ENCODE results near the gene CDC42EP1. TPM values are rescaled to one million over a fixed set of nuclear protein-coding genes. Genes with fewer than 3 reads are reported as not detected.

CDC42EP1 gene
- polyA plus RNA-seq, 4 donors = 19.7 to 81.5 (median 35.3) TPM

GRCh38 chr22:37566329-37566837, 6.1 kb downstream of the CDC42EP1 start:
- Histone ChIP-seq H3K27me3 (ENCODE audit: control insufficient read depth in 3 of 3, insufficient read depth in 3 of 3, low read length in 3 of 3) (no peaks in the 10 kb centered on the region), H3K27ac (ENCODE audit: low read depth in 1 of 3, low read length in 2 of 3) (peak overlapping the region in 1 of 3 donors; percentile 76), H3K4me3 (ENCODE audit: low read depth in 1 of 3, low read length in 3 of 3) (no peak overlapping the region), H3K36me3 (ENCODE audit: control insufficient read depth in 3 of 3, insufficient read depth in 2 of 3, low read depth in 1 of 3, low read length in 3 of 3) (peaks cover 0 to 91% (median 0%) of the 10 kb centered on the region in 3 donors), H3K9me3 (ENCODE audit: control insufficient read depth in 2 of 2, insufficient read depth in 1 of 2, low read depth in 1 of 2, low read length in 1 of 2) (no peaks in the 10 kb centered on the region), H3K4me1 (ENCODE audit: control insufficient read depth in 3 of 3, insufficient read depth in 2 of 3, low read depth in 1 of 3, low read length in 2 of 3) (peaks cover 7 to 81% (median 8%) of the 10 kb centered on the region in 3 donors)
- 59 to 79% (median 63%) methylated on average over 18 to 28 of the region's 28 CpGs for WGBS, 3 donors
- DNase-seq (no peak), FAIRE-seq (no peak)

- 27 to 31% (median 28%) methylated on average over 16 of the region's 16 CpGs for WGBS, 3 donors
- Histone ChIP-seq H3K36me3 (ENCODE audit: control insufficient read depth in 3 of 3, insufficient read depth in 2 of 3, low read depth in 1 of 3, low read length in 3 of 3) (peaks cover 0 to 95% (median 0%) of the 10 kb centered on the region in 3 donors), H3K27ac (ENCODE audit: low read depth in 1 of 3, low read length in 2 of 3) (peak overlapping the region; percentile 41 to 84 (median 76)), H3K4me1 (ENCODE audit: control insufficient read depth in 3 of 3, insufficient read depth in 2 of 3, low read depth in 1 of 3, low read length in 2 of 3) (peaks cover 4 to 85% (median 8%) of the 10 kb centered on the region in 3 donors), H3K9me3 (ENCODE audit: control insufficient read depth in 2 of 2, insufficient read depth in 1 of 2, low read depth in 1 of 2, low read length in 1 of 2) (no peaks in the 10 kb centered on the region), H3K27me3 (ENCODE audit: control insufficient read depth in 3 of 3, insufficient read depth in 3 of 3, low read length in 3 of 3) (no peaks in the 10 kb centered on the region), H3K4me3 (ENCODE audit: low read depth in 1 of 3, low read length in 3 of 3) (no peak overlapping the region)
- FAIRE-seq (no peak), DNase-seq (peak; percentile 90 to 93)
Observed at GRCh38 chr22:37566903-37567798, 6.9 kb downstream of the CDC42EP1 start.

GRCh38 chr22:37568012-37568411, 7.7 kb downstream of the CDC42EP1 start:
- no peak overlapping the region for H3K4me3 ChIP-seq (ENCODE audit: low read depth in 1 of 3, low read length in 3 of 3)
- DNase-seq = no peak
- peak overlapping the region; percentile 41 to 84 (median 76) for H3K27ac ChIP-seq (ENCODE audit: low read depth in 1 of 3, low read length in 2 of 3)
- peaks cover 1 to 78% (median 8%) of the 10 kb centered on the region in 3 donors for H3K4me1 ChIP-seq (ENCODE audit: control insufficient read depth in 3 of 3, insufficient read depth in 2 of 3, low read depth in 1 of 3, low read length in 2 of 3)
- 68 to 81% (median 80%) methylated on average over 14 to 15 of the region's 15 CpGs for WGBS, 3 donors
- no peaks in the 10 kb centered on the region for H3K9me3 ChIP-seq (ENCODE audit: control insufficient read depth in 2 of 2, insufficient read depth in 1 of 2, low read depth in 1 of 2, low read length in 1 of 2)
- H3K27me3 ChIP-seq (ENCODE audit: control insufficient read depth in 3 of 3, insufficient read depth in 3 of 3, low read length in 3 of 3) = no peaks in the 10 kb centered on the region
- FAIRE-seq = no peak
- H3K36me3 ChIP-seq (ENCODE audit: control insufficient read depth in 3 of 3, insufficient read depth in 2 of 3, low read depth in 1 of 3, low read length in 3 of 3) = peaks cover 0 to 92% (median 0%) of the 10 kb centered on the region in 3 donors

- H3K36me3 ChIP-seq (ENCODE audit: control insufficient read depth in 3 of 3, insufficient read depth in 2 of 3, low read depth in 1 of 3, low read length in 3 of 3) = peaks cover 0 to 92% (median 0%) of the 10 kb centered on the region in 3 donors
- peak overlapping the region; percentile 79 to 95 (median 84) for H3K27ac ChIP-seq (ENCODE audit: low read depth in 1 of 3, low read length in 2 of 3)
- no peaks in the 10 kb centered on the region for H3K9me3 ChIP-seq (ENCODE audit: control insufficient read depth in 2 of 2, insufficient read depth in 1 of 2, low read depth in 1 of 2, low read length in 1 of 2)
- H3K4me3 ChIP-seq (ENCODE audit: low read depth in 1 of 3, low read length in 3 of 3) = no peak overlapping the region
- H3K27me3 ChIP-seq (ENCODE audit: control insufficient read depth in 3 of 3, insufficient read depth in 3 of 3, low read length in 3 of 3) = no peaks in the 10 kb centered on the region
- DNase-seq (no peak), FAIRE-seq (no peak)
- H3K4me1 ChIP-seq (ENCODE audit: control insufficient read depth in 3 of 3, insufficient read depth in 2 of 3, low read depth in 1 of 3, low read length in 2 of 3) = peaks cover 1 to 73% (median 8%) of the 10 kb centered on the region in 3 donors
- 62 to 71% (median 64%) methylated on average over 14 of the region's 14 CpGs for WGBS, 3 donors
Observed at GRCh38 chr22:37568448-37569008, 8.2 kb downstream of the CDC42EP1 start.

GRCh38 chr22:37569009-37569920, 9.0 kb downstream of the CDC42EP1 start:
- FAIRE-seq (no peak), DNase-seq (peak; percentile 96)
- 17 to 55% (median 31%) methylated on average over 21 of the region's 21 CpGs for WGBS, 3 donors
- no peaks in the 10 kb centered on the region for H3K27me3 ChIP-seq (ENCODE audit: control insufficient read depth in 3 of 3, insufficient read depth in 3 of 3, low read length in 3 of 3)
- peaks cover 0 to 90% (median 0%) of the 10 kb centered on the region in 3 donors for H3K36me3 ChIP-seq (ENCODE audit: control insufficient read depth in 3 of 3, insufficient read depth in 2 of 3, low read depth in 1 of 3, low read length in 3 of 3)
- no peaks in the 10 kb centered on the region for H3K9me3 ChIP-seq (ENCODE audit: control insufficient read depth in 2 of 2, insufficient read depth in 1 of 2, low read depth in 1 of 2, low read length in 1 of 2)
- peak overlapping the region; percentile 83 to 95 (median 84) for H3K27ac ChIP-seq (ENCODE audit: low read depth in 1 of 3, low read length in 2 of 3)
- H3K4me3 ChIP-seq (ENCODE audit: low read depth in 1 of 3, low read length in 3 of 3) = no peak overlapping the region
- peaks cover 1 to 66% (median 1%) of the 10 kb centered on the region in 3 donors for H3K4me1 ChIP-seq (ENCODE audit: control insufficient read depth in 3 of 3, insufficient read depth in 2 of 3, low read depth in 1 of 3, low read length in 2 of 3)

GRCh38 chr22:37569921-37570660, 9.8 kb downstream of the CDC42EP1 start:
- Histone ChIP-seq H3K4me3 (ENCODE audit: low read depth in 1 of 3, low read length in 3 of 3) (no peak overlapping the region), H3K27ac (ENCODE audit: low read depth in 1 of 3, low read length in 2 of 3) (peak overlapping the region; percentile 83 to 95 (median 84)), H3K36me3 (ENCODE audit: control insufficient read depth in 3 of 3, insufficient read depth in 2 of 3, low read depth in 1 of 3, low read length in 3 of 3) (peaks cover 0 to 89% (median 0%) of the 10 kb centered on the region in 3 donors), H3K9me3 (ENCODE audit: control insufficient read depth in 2 of 2, insufficient read depth in 1 of 2, low read depth in 1 of 2, low read length in 1 of 2) (no peaks in the 10 kb centered on the region), H3K4me1 (ENCODE audit: control insufficient read depth in 3 of 3, insufficient read depth in 2 of 3, low read depth in 1 of 3, low read length in 2 of 3) (peaks cover 0 to 70% (median 1%) of the 10 kb centered on the region in 3 donors), H3K27me3 (ENCODE audit: control insufficient read depth in 3 of 3, insufficient read depth in 3 of 3, low read length in 3 of 3) (no peaks in the 10 kb centered on the region)
- peak; percentile 69 to 91 for DNase-seq
- FAIRE-seq = no peak
- WGBS, 3 donors = 12 to 46% (median 20%) methylated on average over 9 of the region's 9 CpGs

- H3K27ac ChIP-seq (ENCODE audit: low read depth in 1 of 3, low read length in 2 of 3) = peak overlapping the region; percentile 83 to 95 (median 84)
- no peak for FAIRE-seq
Observed at GRCh38 chr22:37570661-37570976, 10.3 kb downstream of the CDC42EP1 start.

More at GRCh38 chr22:37570661-37570976, 10.3 kb downstream of the CDC42EP1 start:
- Histone ChIP-seq H3K4me3 (ENCODE audit: low read depth in 1 of 3, low read length in 3 of 3) (no peak overlapping the region), H3K4me1 (ENCODE audit: control insufficient read depth in 3 of 3, insufficient read depth in 2 of 3, low read depth in 1 of 3, low read length in 2 of 3) (peaks cover 0 to 72% (median 1%) of the 10 kb centered on the region in 3 donors), H3K9me3 (ENCODE audit: control insufficient read depth in 2 of 2, insufficient read depth in 1 of 2, low read depth in 1 of 2, low read length in 1 of 2) (no peaks in the 10 kb centered on the region), H3K27me3 (ENCODE audit: control insufficient read depth in 3 of 3, insufficient read depth in 3 of 3, low read length in 3 of 3) (no peaks in the 10 kb centered on the region), H3K36me3 (ENCODE audit: control insufficient read depth in 3 of 3, insufficient read depth in 2 of 3, low read depth in 1 of 3, low read length in 3 of 3) (peaks cover 0 to 91% (median 0%) of the 10 kb centered on the region in 3 donors)
- 28 to 65% (median 42%) methylated on average over 4 of the region's 4 CpGs for WGBS, 3 donors
- DNase-seq = no peak
